T47D (cell line): Measurements from ENCODE around the gene PAK6.

ENCODE experiments used
- DNase-seq, 2 experiments: peaks; one replicate each; pipeline versions ENCODE4 v3.0.0 to v3.0.0-alpha.2; 2011 to 2012; ENCODE audit warnings: low read depth in 1 of 2, low spot score in 1 of 2
- JUND ChIP-seq: IDR thresholded peaks from 2 replicates; pipeline ENCODE4 v1.6.1; 2012; ENCODE audit warnings: low read depth
- in situ Hi-C: cut with HindIII; loops from 2 replicates; pipeline ENCODE4 v1.10.0; 2016; ENCODE audit warnings: low sequenced_read_pairs, low pct_unique_long_range_greater_than_20kb

PAK6 gene

DNA sequence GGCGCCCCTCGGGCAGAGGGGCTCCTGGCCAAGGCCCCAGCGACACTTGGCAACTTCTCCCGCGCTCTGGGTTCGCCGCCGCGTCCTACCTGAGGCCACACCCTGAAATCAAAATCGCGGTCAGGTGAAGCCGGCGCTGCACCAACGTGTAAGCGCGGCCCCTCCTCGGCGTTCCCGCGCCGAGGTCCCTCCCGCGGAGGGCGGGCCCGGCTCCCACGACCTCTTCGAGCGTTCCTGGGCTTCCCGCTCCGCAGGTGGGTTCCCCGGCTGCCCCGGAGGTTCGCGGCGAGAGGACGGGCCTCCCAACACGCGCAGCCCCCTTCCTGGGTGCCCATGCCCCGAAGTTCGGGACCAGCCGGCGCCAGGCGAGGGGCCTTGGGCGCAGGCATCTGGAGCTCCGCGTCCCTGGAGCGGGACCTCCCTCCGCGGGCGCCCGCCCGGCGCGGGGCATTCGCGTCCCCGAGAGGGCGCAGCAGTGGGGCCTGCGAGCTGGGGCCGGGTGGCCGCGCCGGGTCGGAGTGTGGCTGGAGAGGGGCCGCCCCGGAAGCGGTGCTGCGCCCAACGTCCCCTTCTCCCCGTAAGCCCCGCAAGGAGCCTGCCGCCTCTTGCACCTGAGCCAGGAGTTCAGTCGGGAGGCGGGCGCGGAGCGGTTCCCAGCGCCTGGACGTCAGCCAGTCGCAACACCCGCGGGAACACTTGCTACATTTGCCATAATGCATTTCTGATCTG is 13.7 kb downstream of the PAK6 start:
- DNase-seq, result peak; percentile 37 to 64
- in situ Hi-C loops, result no loop called here
- TF ChIP-seq JUND, result no peak

DNA sequence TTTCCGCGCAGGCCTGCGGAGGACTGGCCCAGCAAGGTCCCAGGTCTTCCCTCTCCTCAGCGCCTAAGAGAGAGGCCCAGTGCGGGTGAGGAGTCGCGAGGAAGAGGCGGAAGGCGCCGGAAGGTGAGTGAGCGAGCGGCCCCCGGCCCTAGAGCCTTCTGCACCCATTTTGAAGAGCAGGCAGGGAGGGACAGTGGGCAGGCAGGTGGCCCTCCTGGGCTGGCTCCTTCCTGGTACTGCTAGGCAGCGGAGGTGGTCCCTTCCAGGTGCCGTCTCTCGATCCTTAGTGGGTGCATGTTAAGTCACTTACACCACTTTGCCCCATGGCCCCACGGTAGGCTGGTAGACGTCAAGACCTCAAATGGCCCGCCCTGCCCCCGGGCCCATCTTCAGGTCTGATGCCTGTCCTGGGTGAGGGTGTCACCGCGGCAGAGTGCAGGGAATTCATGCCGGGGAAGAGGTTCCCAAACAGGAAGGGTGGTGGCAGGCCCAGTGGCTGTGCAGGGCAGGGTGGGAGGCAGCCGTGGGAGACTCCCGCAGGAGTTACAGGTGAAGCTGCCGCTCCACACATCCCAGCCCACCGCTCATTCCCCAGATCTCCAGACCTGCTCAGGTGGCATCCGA is 14.4 kb downstream of the PAK6 start:
- no peak for DNase-seq
- in situ Hi-C loops, result no loop called here

DNA sequence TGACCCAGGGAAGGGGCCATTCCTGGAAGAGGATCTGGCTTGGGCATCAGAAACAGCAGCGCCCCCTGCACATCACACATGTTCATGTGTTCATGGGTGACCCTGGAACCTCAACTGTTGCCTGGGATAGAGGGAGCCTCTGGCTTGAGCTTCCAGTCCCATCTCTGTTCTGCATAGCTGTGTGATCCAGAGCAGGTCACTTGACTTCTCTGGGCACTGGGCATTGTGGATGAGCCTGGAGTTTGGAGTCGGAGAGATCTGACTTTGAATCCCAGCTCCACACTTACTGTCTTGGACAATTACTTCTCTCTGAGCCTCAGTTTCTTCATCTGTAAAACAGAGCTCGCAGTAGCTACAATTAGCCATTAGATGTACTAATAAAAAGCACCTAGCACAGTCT is 15.6 kb downstream of the PAK6 start:
- no peak for DNase-seq
- in situ Hi-C loops, result no loop called here
- TF ChIP-seq JUND, result no peak

More for the DNA sequence above, 14.4 kb downstream of the PAK6 start:
- TF ChIP-seq JUND, result no peak

DNA sequence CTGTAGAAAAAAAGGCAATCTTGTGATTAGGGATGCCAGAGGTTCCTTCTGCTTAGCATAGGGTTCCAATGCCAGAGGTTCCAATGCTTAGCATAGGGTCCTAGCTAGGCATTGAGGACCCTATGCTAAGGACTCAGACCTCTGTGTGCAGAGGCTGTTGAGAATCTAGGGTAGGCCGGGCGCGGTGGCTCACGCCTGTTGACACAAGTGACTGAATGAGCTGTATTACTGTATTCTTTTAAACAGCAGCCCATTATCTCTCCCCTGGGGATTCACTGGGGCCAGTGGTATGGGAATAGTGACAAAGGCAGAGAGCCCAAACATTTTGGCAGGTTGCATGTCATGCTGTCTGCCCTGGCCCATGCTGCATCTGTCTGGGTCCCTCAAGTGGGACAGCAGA is 16.2 kb downstream of the PAK6 start:
- TF ChIP-seq JUND, result no peak
- in situ Hi-C loops, result no loop called here
- no peak for DNase-seq

DNA sequence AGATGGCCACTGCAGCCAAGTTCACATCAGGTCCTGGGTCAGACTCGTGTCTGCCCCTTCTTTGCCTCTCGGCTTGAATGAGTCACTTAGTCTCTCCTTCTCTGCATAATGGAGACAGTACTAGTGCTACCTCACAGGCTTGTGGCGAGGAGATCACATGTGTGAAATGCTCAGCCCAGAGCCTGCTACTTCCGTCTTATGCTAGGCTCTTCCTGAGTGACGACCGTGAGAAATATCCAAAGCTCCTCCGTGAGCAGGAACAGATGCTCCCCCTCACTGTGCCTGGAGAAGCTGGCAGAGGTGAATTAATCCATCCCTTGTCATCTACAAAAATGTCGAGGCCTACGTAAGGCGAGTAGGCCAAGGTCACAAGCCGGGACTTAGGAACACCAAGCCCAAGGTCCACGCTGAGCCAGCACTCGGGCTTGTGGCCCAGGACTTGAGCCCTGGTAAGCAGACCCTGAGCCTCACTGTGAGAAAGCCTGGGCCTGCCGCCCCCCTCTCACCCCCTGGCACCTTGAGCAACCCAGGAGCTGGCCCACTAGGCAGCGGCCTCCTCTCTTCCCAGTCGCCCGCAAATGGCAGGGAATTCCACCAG is 17.9 kb downstream of the PAK6 start:
- TF ChIP-seq JUND, result no peak

DNA sequence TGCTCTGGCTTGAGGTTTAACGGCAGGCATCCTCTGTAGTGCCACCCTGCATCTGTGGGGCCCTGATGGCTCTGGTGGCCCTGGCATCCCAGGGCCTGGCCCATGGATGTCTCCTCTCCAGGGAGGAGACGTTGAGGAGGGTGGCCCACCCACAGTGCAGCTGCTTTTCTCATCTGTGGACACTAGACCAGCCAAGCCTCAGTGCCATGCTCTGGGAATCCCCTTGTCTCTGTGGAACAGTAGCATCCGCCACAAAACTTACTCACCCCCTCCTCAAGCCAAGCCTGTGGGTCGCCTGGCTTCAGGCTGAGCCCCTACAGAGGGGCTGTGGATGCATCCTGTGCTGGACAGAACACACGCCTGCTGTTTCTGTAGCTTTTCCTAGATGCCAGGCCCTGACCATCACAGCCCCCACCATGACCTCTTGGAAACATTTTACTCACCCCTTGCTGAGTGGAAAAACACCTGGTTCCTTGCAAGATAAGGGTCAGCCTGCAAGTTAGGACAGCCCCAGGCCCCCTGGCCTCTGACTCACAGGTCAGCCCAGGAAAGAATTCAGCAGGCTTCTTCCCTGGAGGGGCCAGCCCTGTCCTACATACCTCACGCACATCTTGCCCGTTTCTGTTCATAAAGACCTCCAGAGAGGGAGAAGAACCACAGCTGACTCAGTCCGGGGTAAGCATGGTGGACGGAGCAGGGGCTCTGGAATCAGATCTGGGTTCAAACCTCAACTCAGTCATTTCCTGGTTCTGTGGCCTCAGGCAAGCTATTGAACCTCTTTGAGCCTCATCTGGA is 19.0 kb downstream of the PAK6 start:
- in situ Hi-C loops, result no loop called here
- DNase-seq, result no peak
- TF ChIP-seq JUND, result no peak

More for the DNA sequence above, 17.9 kb downstream of the PAK6 start:
- no peak for DNase-seq
- in situ Hi-C loops, result no loop called here

DNA sequence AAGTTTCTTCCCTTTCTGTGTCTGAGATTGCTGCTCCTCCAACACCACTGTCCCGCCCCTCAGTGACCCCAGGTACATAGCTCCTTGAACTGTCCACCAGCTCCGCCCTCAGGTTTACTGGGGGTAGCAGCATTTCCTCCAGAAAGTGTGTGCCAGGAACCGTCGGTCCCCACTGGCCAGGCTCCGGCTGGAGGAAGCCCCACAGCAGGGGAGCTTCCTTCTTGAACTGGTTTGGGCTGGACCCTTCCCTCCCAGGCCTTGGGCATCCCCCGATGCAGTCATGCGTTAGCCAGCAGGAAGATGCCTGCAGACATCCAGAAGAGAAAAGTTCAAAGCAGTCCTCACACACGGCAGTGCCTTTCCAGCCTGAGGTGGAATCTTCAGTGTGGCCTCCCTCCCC is 19.7 kb downstream of the PAK6 start:
- no peak for TF ChIP-seq JUND
- DNase-seq, result no peak
- in situ Hi-C loops, result no loop called here

DNA sequence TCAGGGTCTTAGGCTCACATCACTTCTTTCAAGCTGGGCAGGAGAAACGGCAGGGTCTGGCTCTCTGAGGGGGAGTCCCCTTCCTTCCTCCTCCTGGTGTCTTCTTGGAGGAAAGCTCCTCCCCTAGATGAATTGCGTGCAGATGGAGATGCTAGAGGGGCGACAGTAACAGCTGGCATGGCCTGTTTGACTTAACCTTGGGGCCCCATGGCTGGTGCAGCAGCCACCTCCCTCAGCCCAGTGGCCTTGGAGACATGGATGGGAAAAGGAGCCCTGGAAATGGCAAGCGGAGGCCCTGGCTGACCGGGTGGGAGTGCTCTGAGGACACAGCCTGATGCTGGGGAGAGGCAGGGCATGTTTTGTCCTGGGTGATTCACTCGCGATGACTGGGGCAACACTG is 20.2 kb downstream of the PAK6 start:
- no peak for TF ChIP-seq JUND
- in situ Hi-C loops, result no loop called here
- DNase-seq, result no peak

DNA sequence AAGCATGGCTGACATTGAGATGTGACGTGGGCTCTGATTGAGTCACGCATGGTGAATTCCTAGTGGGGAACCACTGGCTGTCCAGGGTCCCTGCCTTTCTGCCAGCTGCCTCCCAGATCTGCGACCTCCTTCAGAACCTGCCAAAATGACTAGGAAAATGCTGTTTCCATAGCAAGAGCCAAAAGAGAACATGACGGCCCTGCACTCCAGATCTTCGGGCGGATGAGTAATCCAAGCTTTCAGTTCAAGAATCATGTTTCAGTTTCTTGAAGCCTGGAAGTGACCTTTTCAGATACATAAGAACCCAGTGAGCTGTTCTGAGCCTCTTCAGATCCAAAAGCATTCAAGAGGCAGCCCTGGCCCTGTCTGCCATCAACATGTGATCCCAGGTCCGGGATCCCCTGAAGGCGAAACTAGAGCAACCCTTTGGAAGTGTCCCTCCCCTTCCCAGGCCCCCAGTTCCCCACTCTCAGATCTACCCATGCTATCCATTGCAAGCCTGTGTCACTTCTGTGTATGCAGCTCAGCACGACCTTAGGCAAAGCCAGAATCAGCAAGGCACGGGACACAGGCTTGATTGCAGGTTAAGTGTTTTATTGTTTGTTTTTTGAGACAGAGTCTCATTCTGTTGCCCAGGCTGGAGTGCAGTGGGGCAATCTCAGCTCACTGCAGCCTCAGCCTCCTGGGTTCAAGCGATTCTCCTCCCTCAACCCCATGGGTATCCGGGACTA is 24.3 kb downstream of the PAK6 start:
- in situ Hi-C loops, result no loop called here
- TF ChIP-seq JUND, result no peak
- no peak for DNase-seq

DNA sequence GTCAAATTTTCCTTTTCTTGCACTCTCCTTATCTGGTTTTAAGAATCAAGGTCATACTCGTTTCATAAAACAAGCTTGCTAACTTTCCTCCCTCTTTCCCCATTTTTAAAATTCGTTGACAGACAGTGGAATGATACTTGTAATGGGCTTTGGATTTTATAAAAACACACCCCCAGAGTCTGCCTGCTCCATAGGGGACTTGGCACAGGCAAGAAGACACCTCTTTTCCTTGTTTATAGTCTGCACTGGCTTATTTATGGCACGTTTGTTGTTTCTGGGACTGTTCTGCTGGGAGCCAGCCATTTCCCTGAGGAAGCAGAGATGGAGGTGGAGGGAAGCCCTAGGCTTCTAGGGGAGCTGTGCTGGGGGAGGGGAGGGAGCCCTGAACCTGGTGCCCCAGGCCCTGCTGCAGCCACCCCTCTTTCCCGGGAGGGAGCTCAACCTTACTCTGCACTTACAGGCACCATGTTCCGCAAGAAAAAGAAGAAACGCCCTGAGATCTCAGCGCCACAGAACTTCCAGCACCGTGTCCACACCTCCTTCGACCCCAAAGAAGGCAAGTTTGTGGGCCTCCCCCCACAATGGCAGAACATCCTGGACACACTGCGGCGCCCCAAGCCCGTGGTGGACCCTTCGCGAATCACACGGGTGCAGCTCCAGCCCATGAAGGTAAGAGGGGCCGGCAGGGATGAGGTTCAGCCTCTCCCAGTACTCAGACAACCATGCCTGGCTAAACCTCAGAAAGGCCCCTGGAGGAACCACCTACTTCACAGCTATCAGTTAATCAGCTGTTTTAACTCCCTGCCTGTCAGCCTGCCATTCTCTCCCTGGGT is 25.7 kb downstream of the PAK6 start:
- no peak for DNase-seq
- in situ Hi-C loops, result no loop called here

DNA sequence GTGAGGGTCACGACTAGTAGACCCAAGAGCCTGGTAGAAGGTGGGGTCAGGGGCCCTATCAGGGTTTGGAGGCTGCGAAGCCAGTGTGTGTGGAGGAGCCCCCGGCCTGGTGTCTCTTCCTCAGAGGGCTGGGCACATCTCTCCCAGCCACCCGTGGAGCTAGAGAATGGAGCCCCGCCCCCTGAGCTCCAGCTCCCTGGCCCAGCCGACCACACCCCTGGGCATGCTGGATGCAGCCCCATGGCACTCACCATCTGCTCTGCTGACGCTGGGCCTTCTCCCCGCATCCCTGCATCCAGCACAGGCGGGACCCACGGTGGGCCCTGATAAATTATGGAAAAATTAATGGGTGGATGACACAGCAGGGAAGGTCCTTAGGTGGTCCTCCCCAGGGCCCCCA is 26.5 kb downstream of the PAK6 start:
- in situ Hi-C loops, result no loop called here
- TF ChIP-seq JUND, result no peak
- DNase-seq, result no peak

More for the DNA sequence above, 25.7 kb downstream of the PAK6 start:
- no peak for TF ChIP-seq JUND

DNA sequence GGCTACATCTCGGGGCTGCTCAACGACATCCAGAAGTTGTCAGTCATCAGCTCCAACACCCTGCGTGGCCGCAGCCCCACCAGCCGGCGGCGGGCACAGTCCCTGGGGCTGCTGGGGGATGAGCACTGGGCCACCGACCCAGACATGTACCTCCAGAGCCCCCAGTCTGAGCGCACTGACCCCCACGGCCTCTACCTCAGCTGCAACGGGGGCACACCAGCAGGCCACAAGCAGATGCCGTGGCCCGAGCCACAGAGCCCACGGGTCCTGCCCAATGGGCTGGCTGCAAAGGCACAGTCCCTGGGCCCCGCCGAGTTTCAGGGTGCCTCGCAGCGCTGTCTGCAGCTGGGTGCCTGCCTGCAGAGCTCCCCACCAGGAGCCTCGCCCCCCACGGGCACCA is 27.0 kb downstream of the PAK6 start:
- DNase-seq, result no peak

More for the DNA sequence above, 27.0 kb downstream of the PAK6 start:
- in situ Hi-C loops, result no loop called here
- TF ChIP-seq JUND, result no peak
